ENCODE measurements around the gene CPXM2. TPM values are rescaled to one million over a fixed set of nuclear protein-coding genes. Genes with fewer than 3 reads are reported as not detected.
"Not testable (repeated sequence)": the region's sequence is repeated elsewhere in the genome, so short reads cannot be mapped to it uniquely, and the experiment has no call there.

The CPXM2 gene
- polyA plus RNA-seq, 1 donor (not counting 4 experiments of a cell fraction or from before 2014, with no cell fraction given): 0.03 TPM

- DNase-seq (ENCODE audit: low read depth, low spot score) (no peak), FAIRE-seq (no peak)
- no peaks in the 10 kb centered on the region for H3K9me1 ChIP-seq (ENCODE audit: control insufficient read depth, extremely low read depth, insufficient read depth, low read length)
These were observed 149.9 kb downstream of the CPXM2 start for GRCh38 chr10:123741711-123742110.

GRCh38 chr10:123741146-123741545 lies 150.5 kb downstream of the CPXM2 start:
- Histone ChIP-seq H3K27me3 (ENCODE audit: control insufficient read depth, extremely low read depth, insufficient read depth, low read length) (peaks cover 4% of the 10 kb centered on the region), H2AFZ (ENCODE audit: control insufficient read depth, low read length) (no peak overlapping the region), H3K9me3 (ENCODE audit: control insufficient read depth, low read depth, low read length) (no peaks in the 10 kb centered on the region), H4K20me1 (ENCODE audit: control insufficient read depth, extremely low read depth, insufficient read depth, low read length) (no peaks in the 10 kb centered on the region), H3K79me2 (ENCODE audit: control insufficient read depth, insufficient read depth, low read length) (no peaks in the 10 kb centered on the region), H3K4me1 (ENCODE audit: control insufficient read depth, extremely low read depth, insufficient read depth, low read length) (no peaks in the 10 kb centered on the region), H3K27ac (ENCODE audit: control insufficient read depth, insufficient read depth, low read length) (no peak overlapping the region), H3K4me2 (ENCODE audit: control insufficient read depth, extremely low read depth, insufficient read depth, low read depth, low read length) (no peak overlapping the region), H3K9ac (ENCODE audit: control insufficient read depth, extremely low read depth, insufficient read depth, low read length) (no peak overlapping the region), H3K9me1 (ENCODE audit: control insufficient read depth, extremely low read depth, insufficient read depth, low read length) (no peaks in the 10 kb centered on the region), H3K4me3 (ENCODE audit: control insufficient read depth in 2 of 3, extremely low read depth in 1 of 3, insufficient read depth in 2 of 3, low read depth in 1 of 3, low read length in 3 of 3) (no peak overlapping the region), H3K36me3 (ENCODE audit: control insufficient read depth in 2 of 2, extremely low read depth in 1 of 2, insufficient read depth in 2 of 2, low read length in 2 of 2) (no peaks in the 10 kb centered on the region)
- dilution Hi-C loops (cut with MboI; ENCODE audit: extremely low pct_ligation_motif_present, low sequenced_read_pairs): no loop called here
- no peak for TF ChIP-seq CTCF (optimal IDR thresholded peaks at IDR 0.05 in 1 of 3, IDR thresholded peaks at IDR 0.05 in 1 of 3, conservative IDR thresholded peaks at IDR 0.05 in 1 of 3; ENCODE audit: extremely low read depth in 1 of 3, insufficient read depth in 2 of 3, low read length in 3 of 3)
- no peak for TF ChIP-seq EZH2 (IDR thresholded peaks at IDR 0.05; ENCODE audit: low read length)
- no peak for DNase-seq (ENCODE audit: low read depth, low spot score)
- no peak for FAIRE-seq

More at GRCh38 chr10:123741711-123742110, 149.9 kb downstream of the CPXM2 start:
- TF ChIP-seq CTCF (optimal IDR thresholded peaks at IDR 0.05 in 1 of 3, IDR thresholded peaks at IDR 0.05 in 1 of 3, conservative IDR thresholded peaks at IDR 0.05 in 1 of 3; ENCODE audit: extremely low read depth in 1 of 3, insufficient read depth in 2 of 3, low read length in 3 of 3) (no peak), EZH2 (IDR thresholded peaks at IDR 0.05; ENCODE audit: low read length) (no peak)
- H3K4me3 ChIP-seq (ENCODE audit: control insufficient read depth in 2 of 3, extremely low read depth in 1 of 3, insufficient read depth in 2 of 3, low read depth in 1 of 3, low read length in 3 of 3): no peak overlapping the region
- no peak overlapping the region for H3K27ac ChIP-seq (ENCODE audit: control insufficient read depth, insufficient read depth, low read length)
- no peaks in the 10 kb centered on the region for H3K4me1 ChIP-seq (ENCODE audit: control insufficient read depth, extremely low read depth, insufficient read depth, low read length)
- no peaks in the 10 kb centered on the region for H3K36me3 ChIP-seq (ENCODE audit: control insufficient read depth in 2 of 2, extremely low read depth in 1 of 2, insufficient read depth in 2 of 2, low read length in 2 of 2)
- no peaks in the 10 kb centered on the region for H3K9me3 ChIP-seq (ENCODE audit: control insufficient read depth, low read depth, low read length)
- dilution Hi-C loops (cut with MboI; ENCODE audit: extremely low pct_ligation_motif_present, low sequenced_read_pairs): no loop called here
- no peak overlapping the region for H3K9ac ChIP-seq (ENCODE audit: control insufficient read depth, extremely low read depth, insufficient read depth, low read length)
- no peaks in the 10 kb centered on the region for H3K79me2 ChIP-seq (ENCODE audit: control insufficient read depth, insufficient read depth, low read length)
- no peak overlapping the region for H3K4me2 ChIP-seq (ENCODE audit: control insufficient read depth, extremely low read depth, insufficient read depth, low read depth, low read length)
- H3K27me3 ChIP-seq (ENCODE audit: control insufficient read depth, extremely low read depth, insufficient read depth, low read length): peaks cover 4% of the 10 kb centered on the region
- H4K20me1 ChIP-seq (ENCODE audit: control insufficient read depth, extremely low read depth, insufficient read depth, low read length): no peaks in the 10 kb centered on the region
- H2AFZ ChIP-seq (ENCODE audit: control insufficient read depth, low read length): no peak overlapping the region

- dilution Hi-C loops (cut with MboI; ENCODE audit: extremely low pct_ligation_motif_present, low sequenced_read_pairs): not testable (repeated sequence)
These were observed 154.7 kb downstream of the CPXM2 start for GRCh38 chr10:123736917-123737316.

More at GRCh38 chr10:123736917-123737316, 154.7 kb downstream of the CPXM2 start:
- not testable (repeated sequence) for H3K9me1 ChIP-seq (ENCODE audit: control insufficient read depth, extremely low read depth, insufficient read depth, low read length); H3K4me2 ChIP-seq (ENCODE audit: control insufficient read depth, extremely low read depth, insufficient read depth, low read depth, low read length); H4K20me1 ChIP-seq (ENCODE audit: control insufficient read depth, extremely low read depth, insufficient read depth, low read length); FAIRE-seq; H2AFZ ChIP-seq (ENCODE audit: control insufficient read depth, low read length); H3K4me1 ChIP-seq (ENCODE audit: control insufficient read depth, extremely low read depth, insufficient read depth, low read length); H3K27me3 ChIP-seq (ENCODE audit: control insufficient read depth, extremely low read depth, insufficient read depth, low read length); H3K4me3 ChIP-seq (ENCODE audit: control insufficient read depth in 2 of 3, extremely low read depth in 1 of 3, insufficient read depth in 2 of 3, low read depth in 1 of 3, low read length in 3 of 3); H3K36me3 ChIP-seq (ENCODE audit: control insufficient read depth in 2 of 2, extremely low read depth in 1 of 2, insufficient read depth in 2 of 2, low read length in 2 of 2); H3K79me2 ChIP-seq (ENCODE audit: control insufficient read depth, insufficient read depth, low read length); H3K27ac ChIP-seq (ENCODE audit: control insufficient read depth, insufficient read depth, low read length); H3K9me3 ChIP-seq (ENCODE audit: control insufficient read depth, low read depth, low read length); H3K9ac ChIP-seq (ENCODE audit: control insufficient read depth, extremely low read depth, insufficient read depth, low read length); DNase-seq (ENCODE audit: low read depth, low spot score)
